Erythroblast (primary cell): ENCODE measurements around the gene NTN1.

Source experiments
- GATA1 ChIP-seq: IDR thresholded peaks from 2 replicates; pipeline ENCODE4 v1.6.1; 2011; ENCODE audit warnings: low read depth, mild to moderate bottlenecking, control low read depth, low read length, moderate library complexity
- POLR2A ChIP-seq: IDR thresholded peaks from 2 replicates; pipeline ENCODE4 v1.6.1; 2011; ENCODE audit warnings: mild to moderate bottlenecking, low read length

DNA sequence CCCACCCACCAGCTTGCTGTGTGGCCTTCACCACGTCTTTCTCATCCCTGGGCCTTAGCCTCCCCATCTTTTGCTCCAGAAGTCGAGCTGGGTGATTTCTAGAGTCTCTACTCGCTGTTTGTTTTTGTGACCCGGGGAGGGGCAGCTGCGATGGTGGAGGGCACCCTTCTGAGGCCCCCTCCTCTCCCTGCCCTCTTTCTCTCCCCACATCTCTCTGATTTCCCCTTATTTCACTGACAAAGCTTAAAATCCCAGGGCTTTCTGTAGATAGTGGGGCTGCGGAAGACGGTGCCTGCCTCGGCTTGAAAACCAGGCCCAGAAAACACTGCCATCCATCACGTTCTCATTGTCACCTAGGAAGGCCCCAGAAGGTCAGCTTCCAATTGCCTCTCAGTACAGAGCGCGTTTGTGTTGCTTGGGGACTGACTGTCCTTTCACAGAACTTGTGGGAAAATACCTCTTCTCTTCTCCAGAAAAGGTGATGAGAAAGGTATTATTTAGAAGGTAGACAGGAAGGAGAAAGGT is 95.1 kb downstream of the NTN1 start:
- TF ChIP-seq POLR2A (no peak), GATA1 (no peak)
